ENCODE results near the gene FANCG.

FANCG gene

DNA sequence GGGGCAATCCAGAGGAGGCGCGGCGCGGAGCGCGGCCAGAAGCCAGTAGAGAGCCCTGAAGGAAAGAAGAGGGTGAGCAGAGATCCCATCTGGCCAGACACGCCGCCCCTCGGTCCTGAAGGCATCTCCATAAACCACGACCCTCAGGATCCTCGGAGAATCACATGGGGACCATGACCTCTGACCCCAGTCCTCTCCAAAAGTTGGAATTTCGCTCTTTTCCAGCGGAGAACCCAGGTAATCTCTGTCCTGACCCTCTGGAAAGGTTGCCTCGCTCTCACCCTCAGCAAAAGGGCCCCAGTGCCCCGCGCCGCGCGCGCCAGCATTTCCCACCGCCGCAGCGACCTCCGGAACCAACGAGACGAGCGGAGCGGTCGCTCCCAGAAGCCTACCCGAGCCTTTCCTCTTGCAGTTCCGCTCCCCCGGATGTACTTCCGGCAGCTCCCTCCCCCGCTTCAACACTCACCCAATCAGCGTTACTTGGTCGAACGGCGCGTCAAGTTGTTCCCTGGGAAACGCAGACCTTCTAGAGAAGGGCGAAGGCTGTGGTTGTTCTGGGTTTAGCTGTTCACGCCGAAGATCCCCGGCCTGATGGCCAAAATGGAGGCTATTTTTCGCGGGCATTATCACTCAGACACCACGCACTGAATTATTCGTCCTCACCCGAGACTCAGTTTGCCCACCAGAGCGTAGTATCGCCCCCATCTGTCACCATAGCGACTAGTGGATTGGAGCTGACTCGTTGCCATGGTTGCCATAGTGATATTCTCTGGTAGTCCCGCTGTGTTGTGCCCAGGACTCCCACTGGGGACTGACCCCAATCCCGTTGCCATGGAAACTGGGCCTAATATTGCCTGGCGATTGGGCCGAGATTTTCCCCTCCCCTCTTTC lies 23.3 kb upstream of the FANCG start, which contains the start of gene STOML2:
STOML2 (minus strand) TSS at position 363 of the 891 bp plus-strand sequence; CDS start at position 326, 37 bp downstream.
- TF ChIP-seq, protein P1, sequence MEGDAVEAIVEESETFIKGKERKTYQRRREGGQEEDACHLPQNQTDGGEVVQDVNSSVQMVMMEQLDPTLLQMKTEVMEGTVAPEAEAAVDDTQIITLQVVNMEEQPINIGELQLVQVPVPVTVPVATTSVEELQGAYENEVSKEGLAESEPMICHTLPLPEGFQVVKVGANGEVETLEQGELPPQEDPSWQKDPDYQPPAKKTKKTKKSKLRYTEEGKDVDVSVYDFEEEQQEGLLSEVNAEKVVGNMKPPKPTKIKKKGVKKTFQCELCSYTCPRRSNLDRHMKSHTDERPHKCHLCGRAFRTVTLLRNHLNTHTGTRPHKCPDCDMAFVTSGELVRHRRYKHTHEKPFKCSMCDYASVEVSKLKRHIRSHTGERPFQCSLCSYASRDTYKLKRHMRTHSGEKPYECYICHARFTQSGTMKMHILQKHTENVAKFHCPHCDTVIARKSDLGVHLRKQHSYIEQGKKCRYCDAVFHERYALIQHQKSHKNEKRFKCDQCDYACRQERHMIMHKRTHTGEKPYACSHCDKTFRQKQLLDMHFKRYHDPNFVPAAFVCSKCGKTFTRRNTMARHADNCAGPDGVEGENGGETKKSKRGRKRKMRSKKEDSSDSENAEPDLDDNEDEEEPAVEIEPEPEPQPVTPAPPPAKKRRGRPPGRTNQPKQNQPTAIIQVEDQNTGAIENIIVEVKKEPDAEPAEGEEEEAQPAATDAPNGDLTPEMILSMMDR (IDR thresholded peaks at IDR 0.05; ENCODE audit: poor library complexity, severe bottlenecking) = no peak
- Histone ChIP-seq H3K4me1 (ENCODE audit: insufficient read depth, poor library complexity, severe bottlenecking) (no peaks in the 10 kb centered on the region), H3K4me3 (ENCODE audit: severe bottlenecking) (peak within 1 kb of the TSS; percentile 68), H3K27ac (ENCODE audit: poor library complexity, severe bottlenecking) (peak within 1 kb of the TSS; percentile 45), H3K36me3 (ENCODE audit: low read depth) (peaks cover 58% of the 10 kb centered on the region), H3K9me3 (ENCODE audit: severe bottlenecking) (no peaks in the 10 kb centered on the region), H3K27me3 (ENCODE audit: insufficient read depth, poor library complexity, severe bottlenecking) (no peaks in the 10 kb centered on the region)
- DNase-seq (ENCODE audit: low spot score) (peak; percentile 94), ATAC-seq (ENCODE audit: low read depth) (peak; percentile 98)

GRCh38 chr9:35102465-35102768 lies 22.7 kb upstream of the FANCG start:
- peak overlapping the region; percentile 45 for H3K27ac ChIP-seq (ENCODE audit: poor library complexity, severe bottlenecking)
- H3K4me1 ChIP-seq (ENCODE audit: insufficient read depth, poor library complexity, severe bottlenecking) = no peaks in the 10 kb centered on the region
- H3K9me3 ChIP-seq (ENCODE audit: severe bottlenecking) = no peaks in the 10 kb centered on the region
- TF ChIP-seq, protein P1 (IDR thresholded peaks at IDR 0.05; ENCODE audit: poor library complexity, severe bottlenecking) = no peak
- DNase-seq (ENCODE audit: low spot score) (no peak), ATAC-seq (ENCODE audit: low read depth) (peak; percentile 16)
- peak overlapping the region; percentile 68 for H3K4me3 ChIP-seq (ENCODE audit: severe bottlenecking)
- peaks cover 55% of the 10 kb centered on the region for H3K36me3 ChIP-seq (ENCODE audit: low read depth)
- no peaks in the 10 kb centered on the region for H3K27me3 ChIP-seq (ENCODE audit: insufficient read depth, poor library complexity, severe bottlenecking)

DNA sequence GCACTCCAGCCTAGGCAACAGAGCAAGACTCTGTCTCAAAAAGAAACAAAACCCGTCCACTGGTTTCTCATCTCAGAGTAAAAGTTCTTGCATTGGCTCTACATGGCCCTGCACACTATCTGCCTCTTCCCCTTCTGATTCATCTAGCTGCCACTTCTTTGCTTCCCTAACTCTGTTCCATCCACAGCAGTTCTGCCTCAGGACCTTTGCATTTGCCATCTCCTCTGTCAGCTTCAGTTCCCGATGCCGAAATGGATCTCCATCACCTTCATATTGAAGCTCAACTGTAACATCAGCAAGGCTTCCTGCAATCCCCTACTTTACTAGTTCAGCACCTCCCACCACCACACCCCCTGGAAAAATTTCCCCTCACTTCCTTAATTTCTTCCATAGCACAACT lies 17.8 kb upstream of the FANCG start:
- H3K27me3 ChIP-seq (ENCODE audit: insufficient read depth, poor library complexity, severe bottlenecking) = no peaks in the 10 kb centered on the region
- no peaks in the 10 kb centered on the region for H3K9me3 ChIP-seq (ENCODE audit: severe bottlenecking)
- H3K27ac ChIP-seq (ENCODE audit: poor library complexity, severe bottlenecking) = no peak overlapping the region
- TF ChIP-seq, protein P1 (IDR thresholded peaks at IDR 0.05; ENCODE audit: poor library complexity, severe bottlenecking) = no peak
- no peak for DNase-seq (ENCODE audit: low spot score)
- ATAC-seq (ENCODE audit: low read depth) = no peak
- H3K4me1 ChIP-seq (ENCODE audit: insufficient read depth, poor library complexity, severe bottlenecking) = no peaks in the 10 kb centered on the region
- no peak overlapping the region for H3K4me3 ChIP-seq (ENCODE audit: severe bottlenecking)
- peaks cover 56% of the 10 kb centered on the region for H3K36me3 ChIP-seq (ENCODE audit: low read depth)

DNA sequence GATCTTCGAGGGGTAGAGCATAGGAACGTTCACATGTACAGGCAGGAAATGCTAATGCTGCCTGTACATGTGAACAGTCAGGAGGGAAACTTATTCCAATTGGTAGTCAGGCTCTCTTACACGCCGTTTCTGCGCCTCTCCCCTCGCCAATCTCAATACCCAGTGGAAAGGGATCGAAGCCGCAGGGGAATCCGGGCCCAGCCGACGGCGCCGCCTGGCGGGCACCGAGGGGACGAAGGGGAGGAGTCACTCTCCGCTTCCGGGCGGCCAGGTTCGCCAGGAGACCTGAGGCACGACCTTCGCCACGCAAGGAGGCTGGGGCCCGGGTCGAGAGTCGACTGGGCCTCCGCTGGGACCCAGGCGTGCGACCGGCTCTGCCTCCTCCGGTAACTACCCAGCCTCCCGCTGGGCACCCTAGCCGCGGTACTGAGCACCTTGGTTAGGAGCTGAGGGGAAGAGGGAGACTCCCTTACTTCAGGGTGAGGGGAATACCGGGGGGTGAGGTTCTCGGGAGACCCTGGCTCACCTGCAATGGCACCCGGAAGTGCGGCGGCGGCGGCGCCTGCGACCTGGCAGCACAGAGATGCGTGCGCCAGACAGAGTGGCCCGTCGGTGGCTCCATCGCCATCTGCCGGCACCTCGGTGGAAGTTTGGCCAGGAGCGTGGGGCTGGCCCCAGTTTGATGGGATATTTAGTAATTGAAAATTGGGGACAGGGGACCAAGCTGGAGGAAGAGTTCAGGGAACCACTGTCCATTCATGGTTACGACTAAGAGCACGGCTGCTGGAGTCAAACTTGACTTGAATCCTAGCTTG lies 16.5 kb upstream of the FANCG start, which contains the start of gene PIGO:
PIGO (minus strand) TSS at position 557 of the 815 bp plus-strand sequence. CDS start 1,026 bp downstream, outside the sequence.
- peak; percentile 89 for ATAC-seq (ENCODE audit: low read depth)
- Histone ChIP-seq H3K4me1 (ENCODE audit: insufficient read depth, poor library complexity, severe bottlenecking) (no peaks in the 10 kb centered on the region), H3K9me3 (ENCODE audit: severe bottlenecking) (no peaks in the 10 kb centered on the region), H3K4me3 (ENCODE audit: severe bottlenecking) (peak within 1 kb of the TSS; percentile 65), H3K36me3 (ENCODE audit: low read depth) (peaks cover 50% of the 10 kb centered on the region), H3K27me3 (ENCODE audit: insufficient read depth, poor library complexity, severe bottlenecking) (no peaks in the 10 kb centered on the region), H3K27ac (ENCODE audit: poor library complexity, severe bottlenecking) (peak within 1 kb of the TSS; percentile 59)
- DNase-seq (ENCODE audit: low spot score) = peak; percentile 87
- TF ChIP-seq, protein P1 (IDR thresholded peaks at IDR 0.05; ENCODE audit: poor library complexity, severe bottlenecking) = peak; percentile 96

All from RWPE2 (cell line).